Skeletal muscle tissue (tissue), 4 donors: ENCODE data around the gene SMG6. TPM values are rescaled to one million over a fixed set of nuclear protein-coding genes. Genes with fewer than 3 reads are reported as not detected.
A peak's percentile ranks its signal among the peaks of the same experiment; 100 is the strongest.

Source experiments
- H3K27ac ChIP-seq: one replicate; pipeline ENCODE4 v1.7.0; 2013; ENCODE audit warnings: mild to moderate bottlenecking, low read depth, low read length, inconsistent platforms
- H3K27me3 ChIP-seq, 3 donors: one replicate each; pipeline ENCODE4 v1.7.0; 2013; ENCODE audit warnings: low read length in 3 of 3; ENCODE audit not compliant: control insufficient read depth in 3 of 3, insufficient read depth in 3 of 3
- H3K36me3 ChIP-seq, 3 donors: one replicate each; pipeline ENCODE4 v1.7.0; 2013; ENCODE audit warnings: low read length in 3 of 3; ENCODE audit not compliant: control insufficient read depth in 3 of 3, insufficient read depth in 3 of 3
- H3K4me1 ChIP-seq, 3 donors: one replicate each; pipeline ENCODE4 v1.7.0; 2013; ENCODE audit warnings: low read length in 3 of 3, mild to moderate bottlenecking in 3 of 3; ENCODE audit not compliant: control insufficient read depth in 3 of 3, insufficient read depth in 3 of 3
- H3K4me3 ChIP-seq, 3 donors: one replicate each; pipeline ENCODE4 v1.7.0; 2013; ENCODE audit warnings: low read length in 3 of 3
- H3K9ac ChIP-seq, 3 donors: one replicate each; pipeline ENCODE4 v1.7.0; 2013; ENCODE audit warnings: low read length in 3 of 3, mild to moderate bottlenecking in 3 of 3, moderate library complexity in 2 of 3, low read depth in 1 of 3
- H3K9me3 ChIP-seq, 3 donors: one replicate each; pipeline ENCODE4 v1.7.0; 2013; ENCODE audit warnings: low read length in 3 of 3; ENCODE audit not compliant: control insufficient read depth in 3 of 3
- total RNA-seq: library from RNA; depleted of rRNA; stranded (reverse); fragments of >200 nt; gene quantifications from one replicate; pipeline ENCODE4 v1.2.3, GENCODE V29; 2014
- donor health status: Osteomylitis.

The SMG6 gene
- total RNA-seq, 1 donor from 2014 or later, result 13.6 TPM

DNA sequence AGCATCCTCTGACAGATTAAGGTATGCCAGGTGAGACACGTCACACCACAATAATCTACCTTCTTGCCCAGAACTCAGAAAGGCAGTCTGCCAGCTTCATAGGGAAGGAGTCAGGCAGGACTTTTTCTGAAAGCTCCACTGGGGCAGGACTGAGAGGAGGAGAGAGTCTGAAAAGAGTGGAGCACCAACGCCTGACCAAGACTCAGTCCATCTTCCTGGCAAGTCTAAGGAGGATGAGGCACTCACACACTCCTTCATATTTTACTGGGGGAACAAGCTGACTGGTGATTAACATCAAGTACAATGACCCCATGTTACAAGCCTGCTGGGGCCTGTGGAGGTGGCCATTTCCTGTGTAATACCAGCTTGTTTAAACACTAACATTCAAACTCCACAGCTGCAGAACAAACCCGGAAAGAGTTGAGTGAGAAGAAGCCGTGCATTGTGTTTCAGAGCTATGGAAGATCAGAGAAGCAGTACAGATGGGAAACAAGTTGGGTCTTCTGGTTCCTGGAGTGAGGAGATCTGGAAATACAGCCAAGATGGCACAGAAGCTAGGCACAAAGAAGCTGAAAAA, 126.3 kb downstream of the SMG6 start:
- Histone ChIP-seq H3K9me3 (no peaks in the 10 kb centered on the region), H3K36me3 (peaks cover 0 to 3% (median 0%) of the 10 kb centered on the region in 3 donors), H3K9ac (peak overlapping the region in 2 of 3 donors; percentile 28 to 57)

DNA sequence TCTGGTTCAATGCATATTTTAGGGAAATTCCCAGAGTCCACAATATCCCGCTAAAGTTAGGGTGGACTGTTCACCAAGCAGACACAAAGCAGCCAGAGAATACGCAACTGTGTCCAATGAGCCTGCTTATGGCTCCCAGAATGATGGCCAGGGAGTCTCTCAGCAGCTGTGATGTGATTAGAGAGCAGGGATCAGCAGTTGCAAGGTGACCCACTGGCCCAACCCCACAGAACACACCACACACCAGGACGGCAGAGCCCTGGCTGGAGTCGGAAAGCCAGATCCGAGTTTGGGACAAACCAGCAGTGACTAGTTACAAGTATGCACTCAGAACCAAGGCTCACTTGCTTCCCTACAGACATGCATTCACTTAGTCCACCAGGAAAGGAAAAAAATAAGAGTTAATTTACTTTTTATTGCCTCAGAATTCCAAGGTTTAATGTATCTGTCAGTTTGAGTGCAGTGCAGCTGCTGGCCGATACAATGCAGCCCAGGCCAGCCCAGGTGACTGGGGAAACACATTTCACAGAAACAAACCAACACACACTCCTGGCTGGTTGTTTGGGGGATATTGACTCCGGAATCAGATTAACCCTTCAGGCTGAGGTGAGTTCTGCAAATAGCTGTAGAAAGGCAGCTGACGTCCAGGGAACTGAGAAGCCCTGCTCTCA, 127.0 kb downstream of the SMG6 start:
- H3K9me3 ChIP-seq, result no peaks in the 10 kb centered on the region
- peak overlapping the region in 2 of 3 donors; percentile 48 to 57 for H3K9ac ChIP-seq
- H3K27ac ChIP-seq, result peak overlapping the region; percentile 93
- H3K4me3 ChIP-seq, result peak overlapping the region in 1 of 3 donors; percentile 26
- peaks cover 97 to 99% (median 97%) of the 10 kb centered on the region in 3 donors for H3K4me1 ChIP-seq
- H3K27me3 ChIP-seq, result no peaks in the 10 kb centered on the region
- H3K36me3 ChIP-seq, result peaks cover 0 to 3% (median 0%) of the 10 kb centered on the region in 3 donors

More for the DNA sequence above, 126.3 kb downstream of the SMG6 start:
- Histone ChIP-seq H3K4me3 (no peak overlapping the region), H3K27ac (peak overlapping the region; percentile 93), H3K4me1 (peaks cover 97 to 99% (median 98%) of the 10 kb centered on the region in 3 donors), H3K27me3 (no peaks in the 10 kb centered on the region)

DNA sequence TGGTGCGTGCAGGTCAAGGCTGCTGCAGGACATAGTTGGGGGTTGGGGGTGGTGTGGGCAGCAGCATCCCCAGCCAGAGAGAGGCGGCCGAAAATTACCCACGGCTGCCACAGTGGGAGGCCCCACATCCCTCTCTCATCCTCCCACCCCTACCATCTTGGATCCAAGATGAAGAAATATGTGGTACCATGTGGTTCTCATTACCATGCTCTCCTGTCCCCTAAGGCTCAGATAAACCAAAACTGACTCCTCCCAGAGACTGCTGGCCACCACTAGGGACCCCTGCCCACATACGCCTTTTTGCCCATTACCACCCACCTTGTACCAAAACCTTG, 128.3 kb downstream of the SMG6 start:
- Histone ChIP-seq H3K36me3 (peaks cover 0 to 4% (median 0%) of the 10 kb centered on the region in 3 donors), H3K4me1 (peaks cover 84 to 88% (median 86%) of the 10 kb centered on the region in 3 donors), H3K4me3 (no peak overlapping the region), H3K9ac (peak overlapping the region in 2 of 3 donors; percentile 7 to 10), H3K9me3 (no peaks in the 10 kb centered on the region), H3K27me3 (no peaks in the 10 kb centered on the region), H3K27ac (peak overlapping the region; percentile 93)

DNA sequence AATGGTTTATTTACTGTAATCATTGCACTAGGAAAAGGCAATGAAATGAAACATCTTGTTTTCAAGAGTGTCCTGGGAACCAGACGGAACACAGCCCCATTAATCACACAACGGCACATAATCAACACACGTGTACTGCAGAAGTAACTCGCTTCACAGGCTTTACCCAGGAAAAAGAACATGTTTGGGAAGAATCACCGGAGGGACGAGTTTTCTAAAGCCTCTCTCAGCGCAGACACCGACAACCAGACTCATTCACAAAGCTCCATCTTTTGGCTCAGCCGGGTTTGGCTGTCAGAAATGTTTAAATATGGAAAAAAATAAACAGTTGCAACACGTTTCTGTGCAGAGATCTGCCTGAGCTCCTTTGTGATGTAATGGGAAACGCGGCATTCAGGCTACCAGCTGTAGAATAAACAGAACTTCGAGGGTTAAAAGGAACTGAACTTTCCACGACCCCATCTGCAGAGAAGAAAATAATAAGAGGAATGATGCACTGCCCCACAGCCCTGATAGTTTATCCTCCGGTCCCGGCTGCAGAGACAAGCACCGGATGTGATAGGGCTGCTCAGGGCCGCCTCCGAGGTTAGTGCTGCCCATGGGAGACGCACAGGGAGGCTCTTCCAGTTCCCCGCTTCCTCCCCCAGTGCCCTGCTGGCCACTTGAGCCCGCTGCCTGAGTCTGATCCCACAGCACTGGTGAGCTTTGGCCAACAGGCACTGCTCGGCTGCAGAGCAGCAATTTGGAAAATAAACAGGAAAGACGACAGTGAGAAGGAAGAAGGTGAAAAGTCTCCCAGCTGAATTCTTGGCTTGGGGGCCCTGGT, 128.9 kb downstream of the SMG6 start:
- Histone ChIP-seq H3K36me3 (peaks cover 0 to 10% (median 4%) of the 10 kb centered on the region in 3 donors), H3K4me3 (peak overlapping the region in 1 of 3 donors; percentile 19), H3K4me1 (peaks cover 78 to 86% (median 85%) of the 10 kb centered on the region in 3 donors), H3K27me3 (no peaks in the 10 kb centered on the region), H3K9me3 (no peaks in the 10 kb centered on the region), H3K9ac (peak overlapping the region; percentile 4 to 23 (median 10)), H3K27ac (peak overlapping the region; percentile 93)

GRCh38 chr17:2174014-2174413, 129.6 kb downstream of the SMG6 start:
- peak overlapping the region in 1 of 3 donors; percentile 19 for H3K4me3 ChIP-seq

GRCh38 chr17:2172999-2173398, 130.6 kb downstream of the SMG6 start:
- Histone ChIP-seq H3K4me1 (peaks cover 64 to 75% (median 70%) of the 10 kb centered on the region in 3 donors), H3K27me3 (no peaks in the 10 kb centered on the region), H3K36me3 (peaks cover 3 to 15% (median 8%) of the 10 kb centered on the region in 3 donors), H3K9me3 (no peaks in the 10 kb centered on the region), H3K9ac (peak overlapping the region; percentile 62 to 72 (median 66)), H3K27ac (peak overlapping the region; percentile 93), H3K4me3 (no peak overlapping the region)

More at GRCh38 chr17:2174014-2174413, 129.6 kb downstream of the SMG6 start:
- Histone ChIP-seq H3K9ac (peak overlapping the region; percentile 4 to 23 (median 10)), H3K36me3 (peaks cover 3 to 15% (median 8%) of the 10 kb centered on the region in 3 donors), H3K9me3 (no peaks in the 10 kb centered on the region), H3K4me1 (peaks cover 74 to 85% (median 80%) of the 10 kb centered on the region in 3 donors), H3K27me3 (no peaks in the 10 kb centered on the region), H3K27ac (peak overlapping the region; percentile 93)

DNA sequence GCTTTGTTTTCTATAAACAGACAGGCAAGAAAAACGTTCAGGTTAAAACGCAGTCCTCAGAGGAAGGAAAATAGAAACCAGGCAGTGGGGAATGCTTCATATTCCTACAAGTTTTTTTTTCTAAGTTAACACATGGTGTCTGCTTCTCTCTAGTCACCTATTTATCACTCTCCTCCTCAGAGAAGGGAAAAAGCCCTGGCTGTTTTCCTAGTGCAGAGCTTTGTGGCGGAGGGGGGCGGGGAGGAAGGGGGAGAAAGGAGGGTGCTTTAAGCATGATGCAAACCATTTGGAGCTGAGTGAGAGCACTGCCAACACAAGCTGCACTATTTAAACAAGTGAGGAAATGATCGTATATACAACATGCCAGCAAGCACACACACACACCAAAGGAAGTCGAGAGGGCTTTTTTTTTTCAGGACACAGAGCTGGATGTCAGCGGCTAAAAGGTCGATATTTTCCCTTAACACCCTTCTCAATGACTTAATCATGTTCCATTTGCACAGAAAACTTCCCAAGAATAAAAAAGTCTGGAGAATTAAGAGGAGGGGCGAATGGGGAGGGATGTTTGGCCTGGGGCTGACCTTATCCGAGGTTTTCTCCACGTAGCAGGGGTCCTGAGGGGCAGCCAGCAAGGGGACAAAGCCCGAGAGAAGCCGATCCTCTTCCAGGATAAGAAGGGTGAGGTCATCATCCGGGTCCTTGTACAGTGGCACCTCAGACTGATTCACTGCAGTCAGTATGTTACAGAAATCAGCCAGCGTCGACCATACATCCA, 131.3 kb downstream of the SMG6 start:
- peak overlapping the region; percentile 29 to 48 (median 39) for H3K4me3 ChIP-seq
- no peaks in the 10 kb centered on the region for H3K27me3 ChIP-seq
- H3K27ac ChIP-seq, result peak overlapping the region; percentile 93
- H3K4me1 ChIP-seq, result peaks cover 57 to 67% (median 63%) of the 10 kb centered on the region in 3 donors
- peak overlapping the region; percentile 62 to 75 (median 72) for H3K9ac ChIP-seq
- H3K9me3 ChIP-seq, result no peaks in the 10 kb centered on the region
- peaks cover 6 to 15% (median 8%) of the 10 kb centered on the region in 3 donors for H3K36me3 ChIP-seq

DNA sequence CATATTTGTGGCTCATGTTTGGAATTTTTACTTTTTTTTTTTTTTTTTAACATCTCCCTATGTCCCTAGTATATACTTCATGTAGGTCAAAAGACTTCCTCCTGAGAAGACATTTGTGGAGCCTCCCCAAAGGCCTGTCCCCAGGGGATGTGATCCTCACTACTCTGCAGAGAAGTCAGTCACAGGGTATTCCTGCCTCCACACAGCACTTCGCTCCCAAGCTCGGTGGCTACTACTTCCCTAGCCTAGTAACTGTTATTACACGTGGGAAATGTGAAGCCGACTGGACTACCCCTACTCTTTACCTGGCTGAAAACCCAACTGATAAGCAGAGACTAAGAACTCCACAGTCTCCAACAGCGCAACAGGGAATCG, 131.9 kb downstream of the SMG6 start:
- Histone ChIP-seq H3K4me3 (peak overlapping the region; percentile 29 to 48 (median 33)), H3K4me1 (peaks cover 51 to 61% (median 57%) of the 10 kb centered on the region in 3 donors)

GRCh38 chr17:2170023-2170422, 133.6 kb downstream of the SMG6 start:
- H3K36me3 ChIP-seq, result peaks cover 6 to 15% (median 8%) of the 10 kb centered on the region in 3 donors
- H3K27ac ChIP-seq, result no peak overlapping the region
- H3K9ac ChIP-seq, result no peak overlapping the region
- no peaks in the 10 kb centered on the region for H3K27me3 ChIP-seq
- no peak overlapping the region for H3K4me3 ChIP-seq
- H3K9me3 ChIP-seq, result no peaks in the 10 kb centered on the region
- H3K4me1 ChIP-seq, result peaks cover 34 to 45% (median 40%) of the 10 kb centered on the region in 3 donors

More for the DNA sequence above, 131.9 kb downstream of the SMG6 start:
- Histone ChIP-seq H3K36me3 (peaks cover 6 to 15% (median 8%) of the 10 kb centered on the region in 3 donors), H3K9me3 (no peaks in the 10 kb centered on the region), H3K27me3 (no peaks in the 10 kb centered on the region), H3K9ac (peak overlapping the region; percentile 62 to 75 (median 72)), H3K27ac (peak overlapping the region; percentile 93)
